GM23338 (cell line): ENCODE data around the gene ZAR1.

Experiments used
- CREB1 ChIP-seq: fragments of 250-450 bp; sonication (Bioruptor Pico); IDR thresholded peaks from 2 replicates; pipeline ENCODE4 v1.5.0; 2020; ENCODE audit warnings: low read depth, mild to moderate bottlenecking, moderate library complexity
- EZH2 ChIP-seq: fragments of 200-600 bp; sonication (generic); IDR thresholded peaks from one replicate; pipeline ENCODE4 v1.8.0; 2017; ENCODE audit warnings: antibody characterized with exemption, mild to moderate bottlenecking, low read depth; ENCODE audit not compliant: unreplicated experiment
- EZH2phosphoT487 ChIP-seq: fragments of 200-600 bp; sonication (generic); IDR thresholded peaks from one replicate; pipeline ENCODE4 v1.8.1; 2018; ENCODE audit warnings: antibody characterized with exemption; ENCODE audit not compliant: unreplicated experiment
- JUNB ChIP-seq: IDR thresholded peaks from one replicate; pipeline ENCODE4 v1.6.1; 2016; ENCODE audit warnings: antibody characterized with exemption; ENCODE audit not compliant: unreplicated experiment
- NANOG ChIP-seq: IDR thresholded peaks from 2 replicates; pipeline ENCODE4 v1.6.1; 2016; ENCODE audit warnings: antibody characterized with exemption, borderline replicate concordance
- POLR2AphosphoS5 ChIP-seq: IDR thresholded peaks from 2 replicates; pipeline ENCODE4 v1.6.1; 2016; ENCODE audit warnings: antibody characterized with exemption, low read depth
- STAT1 ChIP-seq: IDR thresholded peaks from one replicate; pipeline ENCODE4 v1.6.1; 2016; ENCODE audit warnings: antibody characterized with exemption; ENCODE audit not compliant: unreplicated experiment
- ZNF114 ChIP-seq: fragments of 250-450 bp; sonication (Bioruptor Pico); IDR thresholded peaks from 2 replicates; pipeline ENCODE4 v1.5.0; 2020; ENCODE audit warnings: mild to moderate bottlenecking, moderate library complexity
- ZNF331 ChIP-seq: fragments of 250-450 bp; sonication (Bioruptor Pico); IDR thresholded peaks from 2 replicates; pipeline ENCODE4 v1.5.0; 2020; ENCODE audit warnings: low read depth, mild to moderate bottlenecking, moderate library complexity
- TF ChIP-seq, protein P1 (sequence below), 2 experiments: fragments of 200-600 bp in 1 of 2; sonication (generic) in 1 of 2; conservative IDR thresholded peaks; 2 replicates each; pipeline versions ENCODE4 v1.5.1 to v1.6.1; 2016 to 2017; ENCODE audit warnings: antibody characterized with exemption in 2 of 2, low read depth in 2 of 2, mild to moderate bottlenecking in 2 of 2, moderate library complexity in 1 of 2
- TF ChIP-seq, protein P2 (sequence below): IDR thresholded peaks from one replicate; pipeline ENCODE4 v1.6.1; 2018; ENCODE audit warnings: antibody characterized with exemption; ENCODE audit not compliant: unreplicated experiment
- TF ChIP-seq, protein P3 (sequence below): IDR thresholded peaks from 2 replicates; pipeline ENCODE4 v1.6.1; 2016; ENCODE audit warnings: antibody characterized with exemption
- TF ChIP-seq, protein P4 (sequence below): fragments of 250-450 bp; sonication (Bioruptor Pico); IDR thresholded peaks from 2 replicates; pipeline ENCODE4 v1.5.0; 2020; ENCODE audit warnings: mild to moderate bottlenecking, moderate library complexity

DNA sequence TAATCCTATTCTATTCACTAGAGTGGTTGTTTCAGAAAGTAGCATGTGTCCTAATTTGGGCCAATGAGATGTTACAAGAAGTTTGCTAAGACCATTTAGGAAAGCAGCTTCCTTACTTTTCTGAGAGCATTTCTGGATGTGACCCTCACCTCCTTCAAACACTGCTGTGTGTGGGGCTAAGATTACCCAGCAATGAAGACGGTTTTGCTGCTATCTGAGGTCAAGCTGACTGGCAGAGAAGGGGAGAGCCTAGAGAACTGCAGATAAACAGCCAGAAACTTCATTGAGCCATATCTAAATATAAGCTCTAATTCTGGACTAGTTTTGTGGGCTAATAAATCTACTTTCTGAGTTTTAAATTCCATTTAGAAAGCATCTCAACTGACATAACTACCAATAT lies 36.4 kb downstream of the ZAR1 start:
- TF ChIP-seq POLR2AphosphoS5 (no peak), CREB1 (no peak), EZH2 (no peak), NANOG (no peak), JUNB (no peak), ZNF114 (CRISPR knock-in tag) (no peak), STAT1 (no peak), EZH2phosphoT487 (no peak), ZNF331 (no peak)
- TF ChIP-seq, protein P1, sequence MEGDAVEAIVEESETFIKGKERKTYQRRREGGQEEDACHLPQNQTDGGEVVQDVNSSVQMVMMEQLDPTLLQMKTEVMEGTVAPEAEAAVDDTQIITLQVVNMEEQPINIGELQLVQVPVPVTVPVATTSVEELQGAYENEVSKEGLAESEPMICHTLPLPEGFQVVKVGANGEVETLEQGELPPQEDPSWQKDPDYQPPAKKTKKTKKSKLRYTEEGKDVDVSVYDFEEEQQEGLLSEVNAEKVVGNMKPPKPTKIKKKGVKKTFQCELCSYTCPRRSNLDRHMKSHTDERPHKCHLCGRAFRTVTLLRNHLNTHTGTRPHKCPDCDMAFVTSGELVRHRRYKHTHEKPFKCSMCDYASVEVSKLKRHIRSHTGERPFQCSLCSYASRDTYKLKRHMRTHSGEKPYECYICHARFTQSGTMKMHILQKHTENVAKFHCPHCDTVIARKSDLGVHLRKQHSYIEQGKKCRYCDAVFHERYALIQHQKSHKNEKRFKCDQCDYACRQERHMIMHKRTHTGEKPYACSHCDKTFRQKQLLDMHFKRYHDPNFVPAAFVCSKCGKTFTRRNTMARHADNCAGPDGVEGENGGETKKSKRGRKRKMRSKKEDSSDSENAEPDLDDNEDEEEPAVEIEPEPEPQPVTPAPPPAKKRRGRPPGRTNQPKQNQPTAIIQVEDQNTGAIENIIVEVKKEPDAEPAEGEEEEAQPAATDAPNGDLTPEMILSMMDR (conservative IDR thresholded peaks at IDR 0.05; ENCODE audit: low read depth in 2 of 2): no peak
- TF ChIP-seq, protein P2, sequence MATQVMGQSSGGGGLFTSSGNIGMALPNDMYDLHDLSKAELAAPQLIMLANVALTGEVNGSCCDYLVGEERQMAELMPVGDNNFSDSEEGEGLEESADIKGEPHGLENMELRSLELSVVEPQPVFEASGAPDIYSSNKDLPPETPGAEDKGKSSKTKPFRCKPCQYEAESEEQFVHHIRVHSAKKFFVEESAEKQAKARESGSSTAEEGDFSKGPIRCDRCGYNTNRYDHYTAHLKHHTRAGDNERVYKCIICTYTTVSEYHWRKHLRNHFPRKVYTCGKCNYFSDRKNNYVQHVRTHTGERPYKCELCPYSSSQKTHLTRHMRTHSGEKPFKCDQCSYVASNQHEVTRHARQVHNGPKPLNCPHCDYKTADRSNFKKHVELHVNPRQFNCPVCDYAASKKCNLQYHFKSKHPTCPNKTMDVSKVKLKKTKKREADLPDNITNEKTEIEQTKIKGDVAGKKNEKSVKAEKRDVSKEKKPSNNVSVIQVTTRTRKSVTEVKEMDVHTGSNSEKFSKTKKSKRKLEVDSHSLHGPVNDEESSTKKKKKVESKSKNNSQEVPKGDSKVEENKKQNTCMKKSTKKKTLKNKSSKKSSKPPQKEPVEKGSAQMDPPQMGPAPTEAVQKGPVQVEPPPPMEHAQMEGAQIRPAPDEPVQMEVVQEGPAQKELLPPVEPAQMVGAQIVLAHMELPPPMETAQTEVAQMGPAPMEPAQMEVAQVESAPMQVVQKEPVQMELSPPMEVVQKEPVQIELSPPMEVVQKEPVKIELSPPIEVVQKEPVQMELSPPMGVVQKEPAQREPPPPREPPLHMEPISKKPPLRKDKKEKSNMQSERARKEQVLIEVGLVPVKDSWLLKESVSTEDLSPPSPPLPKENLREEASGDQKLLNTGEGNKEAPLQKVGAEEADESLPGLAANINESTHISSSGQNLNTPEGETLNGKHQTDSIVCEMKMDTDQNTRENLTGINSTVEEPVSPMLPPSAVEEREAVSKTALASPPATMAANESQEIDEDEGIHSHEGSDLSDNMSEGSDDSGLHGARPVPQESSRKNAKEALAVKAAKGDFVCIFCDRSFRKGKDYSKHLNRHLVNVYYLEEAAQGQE: no peak
- TF ChIP-seq, protein P3, sequence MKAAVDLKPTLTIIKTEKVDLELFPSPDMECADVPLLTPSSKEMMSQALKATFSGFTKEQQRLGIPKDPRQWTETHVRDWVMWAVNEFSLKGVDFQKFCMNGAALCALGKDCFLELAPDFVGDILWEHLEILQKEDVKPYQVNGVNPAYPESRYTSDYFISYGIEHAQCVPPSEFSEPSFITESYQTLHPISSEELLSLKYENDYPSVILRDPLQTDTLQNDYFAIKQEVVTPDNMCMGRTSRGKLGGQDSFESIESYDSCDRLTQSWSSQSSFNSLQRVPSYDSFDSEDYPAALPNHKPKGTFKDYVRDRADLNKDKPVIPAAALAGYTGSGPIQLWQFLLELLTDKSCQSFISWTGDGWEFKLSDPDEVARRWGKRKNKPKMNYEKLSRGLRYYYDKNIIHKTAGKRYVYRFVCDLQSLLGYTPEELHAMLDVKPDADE: no peak
- TF ChIP-seq, protein P4, sequence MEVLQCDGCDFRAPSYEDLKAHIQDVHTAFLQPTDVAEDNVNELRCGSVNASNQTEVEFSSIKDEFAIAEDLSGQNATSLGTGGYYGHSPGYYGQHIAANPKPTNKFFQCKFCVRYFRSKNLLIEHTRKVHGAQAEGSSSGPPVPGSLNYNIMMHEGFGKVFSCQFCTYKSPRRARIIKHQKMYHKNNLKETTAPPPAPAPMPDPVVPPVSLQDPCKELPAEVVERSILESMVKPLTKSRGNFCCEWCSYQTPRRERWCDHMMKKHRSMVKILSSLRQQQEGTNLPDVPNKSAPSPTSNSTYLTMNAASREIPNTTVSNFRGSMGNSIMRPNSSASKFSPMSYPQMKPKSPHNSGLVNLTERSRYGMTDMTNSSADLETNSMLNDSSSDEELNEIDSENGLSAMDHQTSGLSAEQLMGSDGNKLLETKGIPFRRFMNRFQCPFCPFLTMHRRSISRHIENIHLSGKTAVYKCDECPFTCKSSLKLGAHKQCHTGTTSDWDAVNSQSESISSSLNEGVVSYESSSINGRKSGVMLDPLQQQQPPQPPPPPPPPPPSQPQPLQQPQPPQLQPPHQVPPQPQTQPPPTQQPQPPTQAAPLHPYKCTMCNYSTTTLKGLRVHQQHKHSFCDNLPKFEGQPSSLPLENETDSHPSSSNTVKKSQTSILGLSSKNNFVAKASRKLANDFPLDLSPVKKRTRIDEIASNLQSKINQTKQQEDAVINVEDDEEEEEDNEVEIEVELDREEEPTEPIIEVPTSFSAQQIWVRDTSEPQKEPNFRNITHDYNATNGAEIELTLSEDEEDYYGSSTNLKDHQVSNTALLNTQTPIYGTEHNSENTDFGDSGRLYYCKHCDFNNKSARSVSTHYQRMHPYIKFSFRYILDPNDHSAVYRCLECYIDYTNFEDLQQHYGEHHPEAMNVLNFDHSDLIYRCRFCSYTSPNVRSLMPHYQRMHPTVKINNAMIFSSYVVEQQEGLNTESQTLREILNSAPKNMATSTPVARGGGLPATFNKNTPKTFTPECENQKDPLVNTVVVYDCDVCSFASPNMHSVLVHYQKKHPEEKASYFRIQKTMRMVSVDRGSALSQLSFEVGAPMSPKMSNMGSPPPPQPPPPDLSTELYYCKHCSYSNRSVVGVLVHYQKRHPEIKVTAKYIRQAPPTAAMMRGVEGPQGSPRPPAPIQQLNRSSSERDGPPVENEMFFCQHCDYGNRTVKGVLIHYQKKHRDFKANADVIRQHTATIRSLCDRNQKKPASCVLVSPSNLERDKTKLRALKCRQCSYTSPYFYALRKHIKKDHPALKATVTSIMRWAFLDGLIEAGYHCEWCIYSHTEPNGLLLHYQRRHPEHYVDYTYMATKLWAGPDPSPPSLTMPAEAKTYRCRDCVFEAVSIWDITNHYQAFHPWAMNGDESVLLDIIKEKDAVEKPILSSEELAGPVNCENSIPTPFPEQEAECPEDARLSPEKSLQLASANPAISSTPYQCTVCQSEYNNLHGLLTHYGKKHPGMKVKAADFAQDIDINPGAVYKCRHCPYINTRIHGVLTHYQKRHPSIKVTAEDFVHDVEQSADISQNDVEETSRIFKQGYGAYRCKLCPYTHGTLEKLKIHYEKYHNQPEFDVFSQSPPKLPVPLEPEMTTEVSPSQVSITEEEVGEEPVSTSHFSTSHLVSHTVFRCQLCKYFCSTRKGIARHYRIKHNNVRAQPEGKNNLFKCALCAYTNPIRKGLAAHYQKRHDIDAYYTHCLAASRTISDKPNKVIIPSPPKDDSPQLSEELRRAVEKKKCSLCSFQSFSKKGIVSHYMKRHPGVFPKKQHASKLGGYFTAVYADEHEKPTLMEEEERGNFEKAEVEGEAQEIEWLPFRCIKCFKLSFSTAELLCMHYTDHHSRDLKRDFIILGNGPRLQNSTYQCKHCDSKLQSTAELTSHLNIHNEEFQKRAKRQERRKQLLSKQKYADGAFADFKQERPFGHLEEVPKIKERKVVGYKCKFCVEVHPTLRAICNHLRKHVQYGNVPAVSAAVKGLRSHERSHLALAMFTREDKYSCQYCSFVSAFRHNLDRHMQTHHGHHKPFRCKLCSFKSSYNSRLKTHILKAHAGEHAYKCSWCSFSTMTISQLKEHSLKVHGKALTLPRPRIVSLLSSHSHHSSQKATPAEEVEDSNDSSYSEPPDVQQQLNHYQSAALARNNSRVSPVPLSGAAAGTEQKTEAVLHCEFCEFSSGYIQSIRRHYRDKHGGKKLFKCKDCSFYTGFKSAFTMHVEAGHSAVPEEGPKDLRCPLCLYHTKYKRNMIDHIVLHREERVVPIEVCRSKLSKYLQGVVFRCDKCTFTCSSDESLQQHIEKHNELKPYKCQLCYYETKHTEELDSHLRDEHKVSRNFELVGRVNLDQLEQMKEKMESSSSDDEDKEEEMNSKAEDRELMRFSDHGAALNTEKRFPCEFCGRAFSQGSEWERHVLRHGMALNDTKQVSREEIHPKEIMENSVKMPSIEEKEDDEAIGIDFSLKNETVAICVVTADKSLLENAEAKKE: no peak
